HEK293T (cell line): Measurements from ENCODE around the gene PROK1.

Experiments
- BHLHE40 ChIP-seq: fragments of 450-650 bp; IDR thresholded peaks from 2 replicates; pipeline ENCODE4 v1.6.1; 2016; ENCODE audit warnings: mild to moderate bottlenecking, moderate library complexity, borderline replicate concordance
- ELF4 ChIP-seq: fragments of 450-650 bp; IDR thresholded peaks from 2 replicates; pipeline ENCODE4 v1.6.1; 2017; ENCODE audit warnings: antibody characterized with exemption
- FOXA1 ChIP-seq: fragments of 450-650 bp; IDR thresholded peaks from 2 replicates; pipeline ENCODE4 v1.6.1; 2016; ENCODE audit warnings: mild to moderate bottlenecking
- FOXK2 ChIP-seq: fragments of 450-650 bp; IDR thresholded peaks from 2 replicates; pipeline ENCODE4 v1.6.1; 2016; ENCODE audit warnings: mild to moderate bottlenecking
- L3MBTL2 ChIP-seq: fragments of 450-650 bp; conservative IDR thresholded peaks from 2 replicates; pipeline ENCODE4 v1.6.1; 2016; ENCODE audit warnings: mild to moderate bottlenecking
- LEF1 ChIP-seq: fragments of 450-650 bp; IDR thresholded peaks from 2 replicates; pipeline ENCODE4 v1.6.1; 2017; ENCODE audit warnings: mild to moderate bottlenecking, borderline replicate concordance
- PKNOX1 ChIP-seq: fragments of 450-650 bp; IDR thresholded peaks from 2 replicates; pipeline ENCODE4 v1.6.1; 2016
- SP1 ChIP-seq: fragments of 450-650 bp; IDR thresholded peaks from 2 replicates; pipeline ENCODE4 v1.6.1; 2017
- SUZ12 ChIP-seq: fragments of 450-650 bp; IDR thresholded peaks from 2 replicates; pipeline ENCODE4 v1.6.1; 2016; ENCODE audit warnings: mild to moderate bottlenecking
- TARDBP ChIP-seq: fragments of 450-650 bp; IDR thresholded peaks from 2 replicates; pipeline ENCODE4 v1.6.1; 2016
- ZNF384 ChIP-seq: fragments of 450-650 bp; IDR thresholded peaks from 2 replicates; pipeline ENCODE4 v1.6.1; 2016

GRCh38 chr1:110438893-110439292, 12.1 kb upstream of the PROK1 start:
- TF ChIP-seq FOXK2 (no peak), SP1 (no peak), SUZ12 (no peak), PKNOX1 (no peak), LEF1 (no peak), FOXA1 (no peak), TARDBP (no peak), ELF4 (no peak), ZNF384 (no peak), BHLHE40 (no peak), L3MBTL2 (no peak)
